Smooth muscle cell (in vitro differentiated cells): ENCODE data around the gene GLT8D1. TPM values are rescaled to one million over a fixed set of nuclear protein-coding genes. Genes with fewer than 3 reads are reported as not detected.

ENCODE experiments used
- DNase-seq: peaks from one replicate; lab custom pipeline; 2025; ENCODE audit not compliant: unreplicated experiment; lab: John Stamatoyannopoulos, UW
- H2AFZ ChIP-seq: fragments of 200-600 bp; sonication (generic); 2 replicates; pipeline ENCODE4 v1.6.0; 2016; ENCODE audit warnings: antibody characterized with exemption, low read depth, mild to moderate bottlenecking
- H3F3A ChIP-seq: fragments of 200-600 bp; sonication (generic); 2 replicates; pipeline ENCODE4 v1.6.0; 2017; ENCODE audit warnings: antibody characterized with exemption, low read depth
- H3K27ac ChIP-seq: fragments of 200-600 bp; sonication (generic); 2 replicates; pipeline ENCODE4 v1.5.1; 2016; ENCODE audit warnings: low read depth, mild to moderate bottlenecking
- H3K27me3 ChIP-seq: fragments of 200-600 bp; sonication (generic); 2 replicates; pipeline ENCODE4 v1.6.1; 2016; ENCODE audit warnings: low read depth, mild to moderate bottlenecking
- H3K36me3 ChIP-seq: fragments of 200-600 bp; sonication (generic); 2 replicates; pipeline ENCODE4 v1.5.1; 2016; ENCODE audit warnings: low read depth
- H3K4me1 ChIP-seq: fragments of 200-600 bp; sonication (generic); 2 replicates; pipeline ENCODE4 v1.5.1; 2016; ENCODE audit warnings: low read depth
- H3K4me2 ChIP-seq: fragments of 200-600 bp; sonication (generic); 2 replicates; pipeline ENCODE4 v1.6.0; 2016; ENCODE audit warnings: mild to moderate bottlenecking
- H3K4me3 ChIP-seq: fragments of 200-600 bp; sonication (generic); 2 replicates; pipeline ENCODE4 v1.5.1; 2016; ENCODE audit warnings: mild to moderate bottlenecking
- H3K79me2 ChIP-seq: fragments of 200-600 bp; sonication (generic); 2 replicates; pipeline ENCODE4 v1.6.0; 2016; ENCODE audit warnings: low read depth, mild to moderate bottlenecking
- H3K9ac ChIP-seq: fragments of 200-600 bp; sonication (generic); 2 replicates; pipeline ENCODE4 v1.6.0; 2016; ENCODE audit warnings: low read depth
- H3K9me3 ChIP-seq: fragments of 200-600 bp; sonication (generic); replicated peaks from 2 replicates; pipeline ENCODE4 v1.5.1; 2016; ENCODE audit warnings: low read depth
- H4K20me1 ChIP-seq: fragments of 200-600 bp; sonication (generic); 2 replicates; pipeline ENCODE4 v1.6.0; 2016; ENCODE audit warnings: low read depth
- CTCF ChIP-seq: fragments of 200-600 bp; sonication (generic); IDR thresholded peaks from 2 replicates; pipeline ENCODE4 v1.5.1; 2017; ENCODE audit warnings: borderline replicate concordance, mild to moderate bottlenecking, antibody characterized with exemption; ENCODE audit not compliant: insufficient read depth, poor library complexity, severe bottlenecking
- WGBS: methylation state at CpG from one replicate; pipeline ENCODE4 v1.1.7; 2016; ENCODE audit warnings: low lambda C conversion rate; 5-methylcytosine and 5-hydroxymethylcytosine counted together
- polyA plus RNA-seq: library from polyadenylated mRNA; unstranded; fragments of >200 nt; fragmentation: Nextera tagmentation; extraction: Ambion mirVana; gene quantifications from 2 replicates; pipeline ENCODE4 v1.2.1, GENCODE V29; 2016
- total RNA-seq: library from RNA; depleted of rRNA; stranded (reverse); fragments of >200 nt; gene quantifications from 2 replicates; pipeline ENCODE4 v1.2.3, GENCODE V29; 2014

The GLT8D1 gene
- total and polyA plus RNA-seq, 2 experiments from 2014 or later, result 110 to 126 TPM

- no peaks in the 10 kb centered on the region for H3F3A ChIP-seq
- no peaks in the 10 kb centered on the region for H3K79me2 ChIP-seq
- DNase-seq, result no peak
- peaks cover 21% of the 10 kb centered on the region for H3K36me3 ChIP-seq
- WGBS, result 96% methylated on average over 2 of the region's 2 CpGs
- H3K9ac ChIP-seq, result no peak overlapping the region
- H3K27ac ChIP-seq, result no peak overlapping the region
- no peaks in the 10 kb centered on the region for H4K20me1 ChIP-seq
- H2AFZ ChIP-seq, result no peak overlapping the region
- no peaks in the 10 kb centered on the region for H3K4me1 ChIP-seq
- no peaks in the 10 kb centered on the region for H3K27me3 ChIP-seq
- no peak overlapping the region for H3K4me2 ChIP-seq
- H3K9me3 ChIP-seq, result no peaks in the 10 kb centered on the region
- no peak for TF ChIP-seq CTCF
- no peak overlapping the region for H3K4me3 ChIP-seq
Observed at GRCh38 chr3:52743721-52744120, 38.1 kb upstream of the GLT8D1 start.

DNA sequence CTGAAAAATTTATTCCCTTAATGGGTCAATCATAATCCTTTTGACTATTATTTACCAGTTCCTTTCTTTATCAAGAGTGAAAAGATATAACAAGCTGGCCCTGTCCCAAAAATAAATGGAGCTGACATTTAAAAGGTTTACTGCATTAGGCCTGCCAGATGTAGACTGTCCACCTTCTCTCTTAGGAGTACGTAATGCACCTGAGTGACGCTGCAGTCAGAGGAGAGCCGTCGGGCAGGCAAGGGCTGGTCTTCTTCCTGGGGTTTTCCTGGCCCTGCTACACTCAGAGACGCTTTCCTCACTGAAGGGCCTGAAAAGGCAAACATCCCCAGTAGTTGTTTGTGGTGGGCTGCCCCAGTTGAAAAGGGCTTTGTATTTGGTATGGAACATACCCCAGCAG lies 37.6 kb upstream of the GLT8D1 start:
- Histone ChIP-seq H3K79me2 (no peaks in the 10 kb centered on the region), H3K9ac (no peak overlapping the region), H3K4me3 (no peak overlapping the region), H3K4me2 (no peak overlapping the region), H3K9me3 (no peaks in the 10 kb centered on the region), H2AFZ (no peak overlapping the region), H3F3A (no peaks in the 10 kb centered on the region), H3K36me3 (peaks cover 21% of the 10 kb centered on the region), H4K20me1 (no peaks in the 10 kb centered on the region), H3K4me1 (no peaks in the 10 kb centered on the region), H3K27ac (no peak overlapping the region), H3K27me3 (no peaks in the 10 kb centered on the region)
- WGBS, result 98% methylated on average over 5 of the region's 5 CpGs
- no peak for TF ChIP-seq CTCF
- no peak for DNase-seq

GRCh38 chr3:52742418-52743041 lies 36.9 kb upstream of the GLT8D1 start:
- Histone ChIP-seq H3K9ac (no peak overlapping the region), H3K4me2 (no peak overlapping the region), H3K27ac (no peak overlapping the region), H3K27me3 (no peaks in the 10 kb centered on the region), H2AFZ (no peak overlapping the region), H3F3A (no peaks in the 10 kb centered on the region), H4K20me1 (no peaks in the 10 kb centered on the region), H3K9me3 (no peaks in the 10 kb centered on the region), H3K79me2 (no peaks in the 10 kb centered on the region), H3K36me3 (peaks cover 21% of the 10 kb centered on the region), H3K4me1 (no peaks in the 10 kb centered on the region), H3K4me3 (no peak overlapping the region)
- no peak for DNase-seq
- peak; percentile 52 for TF ChIP-seq CTCF
- 93% methylated on average over 3 of the region's 3 CpGs for WGBS

- H3F3A ChIP-seq, result no peaks in the 10 kb centered on the region
- H2AFZ ChIP-seq, result no peak overlapping the region
- H3K27ac ChIP-seq, result no peak overlapping the region
- H3K4me3 ChIP-seq, result no peak overlapping the region
- no peaks in the 10 kb centered on the region for H4K20me1 ChIP-seq
- DNase-seq, result no peak
- no peak for TF ChIP-seq CTCF
- H3K36me3 ChIP-seq, result peaks cover 31% of the 10 kb centered on the region
- no peaks in the 10 kb centered on the region for H3K4me1 ChIP-seq
- no peaks in the 10 kb centered on the region for H3K79me2 ChIP-seq
- no peak overlapping the region for H3K9ac ChIP-seq
- H3K9me3 ChIP-seq, result no peaks in the 10 kb centered on the region
- WGBS, result 100% methylated on average over 1 of the region's 1 CpG
- no peaks in the 10 kb centered on the region for H3K27me3 ChIP-seq
- no peak overlapping the region for H3K4me2 ChIP-seq
Observed at GRCh38 chr3:52739730-52740129, 34.1 kb upstream of the GLT8D1 start.
